Right lung (tissue), 10 donors: ENCODE data around the gene MYL3. TPM values are rescaled to one million over a fixed set of nuclear protein-coding genes. Genes with fewer than 3 reads are reported as not detected.
"Not testable (repeated sequence)": the region's sequence is repeated elsewhere in the genome, so short reads cannot be mapped to it uniquely, and the experiment has no call there.

Source experiments
- DNase-seq, 2 donors: peaks; one replicate each; pipeline ENCODE4 v3.0.0-alpha.2; 2013
- long read RNA-seq, 8 donors: transcript quantifications; one replicate each; lab custom pipeline, GENCODE V29; 2026
- polyA plus RNA-seq, 5 donors: library from polyadenylated mRNA; unstranded; fragments of 120-200 nt; gene quantifications; one replicate each; pipeline versions ENCODE4 v1.2.1 to v1.2.3, GENCODE V29; 2013; ENCODE audit warnings: inconsistent platforms in 1 of 5, low replicate concordance in 1 of 5; ENCODE audit not compliant: insufficient read length in 5 of 5, insufficient read depth in 1 of 5

The MYL3 gene
- 10 to 100 TPM in 3 of 5 donors, 1 to 10 TPM in 2; 7.3 to 25.7 (median 10.4) TPM for polyA plus RNA-seq
- long read RNA-seq, donor 1, partial matches to known transcripts, result 40 of 41 reads
- long read RNA-seq, donor 1, other reads (novel, unspliced or antisense), result 0 of 41 reads
- long read RNA-seq, donor 2, partial matches to known transcripts, result 65 of 65 reads
- long read RNA-seq, donor 2, other reads (novel, unspliced or antisense), result 0 of 65 reads
- long read RNA-seq, donor 3, transcript MYL3-201 (7 exons, 924 nt), result major isoform, 7 of 7 reads
- long read RNA-seq, donor 3, partial matches to known transcripts, result 0 of 7 reads
- long read RNA-seq, donor 3, other reads (novel, unspliced or antisense), result 0 of 7 reads
- long read RNA-seq, donor 4, partial matches to known transcripts, result 5 of 5 reads
- long read RNA-seq, donor 4, other reads (novel, unspliced or antisense), result 0 of 5 reads
- long read RNA-seq, donor 5, partial matches to known transcripts, result 36 of 37 reads
- long read RNA-seq, donor 5, other reads (novel, unspliced or antisense), result 0 of 37 reads
- long read RNA-seq, donor 6, partial matches to known transcripts, result 29 of 29 reads
- long read RNA-seq, donor 6, other reads (novel, unspliced or antisense), result 0 of 29 reads
- long read RNA-seq, donor 7, partial matches to known transcripts, result 91 of 91 reads
- long read RNA-seq, donor 7, other reads (novel, unspliced or antisense), result 0 of 91 reads
- long read RNA-seq, donor 8, partial matches to known transcripts, result 7 of 8 reads
- long read RNA-seq, donor 8, other reads (novel, unspliced or antisense), result 0 of 8 reads

DNA sequence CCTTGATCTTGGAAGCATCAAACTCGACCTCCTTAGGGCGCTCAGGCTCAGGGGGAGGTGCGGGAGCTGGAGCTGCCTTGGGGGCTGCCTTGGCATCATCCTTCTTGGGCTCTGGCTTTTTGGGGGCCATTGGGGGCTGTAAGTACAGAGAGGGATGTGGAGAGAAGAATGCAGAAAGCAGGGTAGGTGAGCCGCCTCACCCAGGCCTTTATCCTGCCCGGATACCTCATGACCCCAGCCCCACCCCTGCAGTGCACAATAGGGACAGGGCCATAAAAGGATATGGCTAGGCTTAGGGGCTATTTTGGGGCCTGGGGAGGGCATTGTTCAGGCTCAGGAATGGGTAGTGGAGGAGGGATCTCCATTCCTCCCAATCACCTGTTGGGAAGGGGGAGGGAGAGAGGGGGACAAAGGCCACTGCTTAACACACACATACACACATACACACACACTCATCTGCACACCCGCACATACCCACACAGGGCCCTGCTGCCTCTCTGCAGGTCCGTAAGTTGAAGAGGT, at the start of gene MYL3:
Gene MYL3 (minus strand): TSS at position 184 of the 522 bp plus-strand sequence. CDS start 54 bp downstream, at position 130.
- DNase-seq, result no peak

DNA sequence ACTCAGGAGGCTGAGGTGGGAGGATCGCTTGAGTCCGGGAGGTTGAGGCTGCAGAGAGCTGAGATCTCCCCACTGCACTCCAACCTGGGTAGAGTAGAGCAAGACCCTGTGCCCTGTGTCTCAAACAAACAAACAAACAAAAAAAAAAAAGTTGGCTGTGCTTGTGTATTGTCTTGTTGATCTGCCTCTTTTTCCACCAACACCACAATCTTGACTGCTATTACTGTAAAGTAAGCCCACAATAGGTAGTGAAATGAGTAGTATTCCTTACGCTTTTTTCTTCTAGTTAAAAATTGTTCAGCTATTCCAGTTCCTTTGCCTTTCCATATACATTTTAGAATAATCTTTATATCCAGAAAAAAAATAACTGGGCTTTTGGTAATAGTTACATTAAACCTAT, 49.7 kb upstream of the MYL3 start:
- DNase-seq, result no peak

DNA sequence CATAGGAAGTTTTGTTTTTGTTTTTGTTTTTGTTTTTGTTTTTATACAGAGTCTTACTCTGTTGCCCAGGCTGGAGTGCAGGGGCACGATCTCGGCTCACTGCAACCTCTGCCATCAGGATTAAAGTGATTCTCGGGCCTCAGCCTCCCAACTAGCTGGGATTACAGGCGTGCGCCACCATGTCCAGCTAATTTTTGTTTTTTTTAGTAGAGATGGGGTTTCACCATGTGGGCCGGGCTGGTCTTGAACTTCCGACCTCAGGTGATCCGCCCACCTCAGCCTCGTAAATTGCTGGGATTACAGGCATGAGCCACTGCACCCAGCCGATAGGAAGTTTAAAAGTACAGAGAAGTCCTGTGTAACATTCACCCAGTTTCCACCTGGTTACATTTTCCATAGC, 47.7 kb upstream of the MYL3 start:
- not testable (repeated sequence) for DNase-seq

DNA sequence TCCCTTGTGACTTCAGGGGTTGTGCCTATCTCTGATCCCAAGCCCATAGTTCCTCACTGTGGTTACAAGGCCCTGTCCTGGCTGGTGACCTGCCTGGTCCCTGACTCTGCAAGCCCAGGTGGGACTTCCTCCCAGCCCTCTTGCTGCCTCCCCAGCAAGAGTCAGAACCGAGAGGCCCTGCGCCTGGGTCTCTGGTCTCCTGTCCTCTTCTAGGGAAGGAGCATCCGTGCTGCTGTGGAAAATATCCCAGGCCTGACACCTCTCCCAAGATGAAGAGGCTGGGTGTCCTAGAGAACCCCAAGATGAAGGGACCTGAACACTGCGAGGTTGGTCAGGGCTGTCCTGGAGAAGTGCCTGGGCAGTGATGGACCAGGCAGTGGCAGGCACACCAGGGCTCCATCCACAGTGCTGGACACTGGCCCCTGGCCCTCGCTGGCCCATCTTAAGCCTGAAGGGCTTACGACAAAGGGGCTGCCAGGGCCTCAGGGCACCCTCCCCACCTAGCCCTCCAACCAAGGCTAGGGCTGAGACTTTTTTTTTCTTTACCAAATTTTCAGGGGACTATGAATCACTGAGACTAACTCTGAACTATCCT, 47.0 kb upstream of the MYL3 start:
- no peak for DNase-seq

DNA sequence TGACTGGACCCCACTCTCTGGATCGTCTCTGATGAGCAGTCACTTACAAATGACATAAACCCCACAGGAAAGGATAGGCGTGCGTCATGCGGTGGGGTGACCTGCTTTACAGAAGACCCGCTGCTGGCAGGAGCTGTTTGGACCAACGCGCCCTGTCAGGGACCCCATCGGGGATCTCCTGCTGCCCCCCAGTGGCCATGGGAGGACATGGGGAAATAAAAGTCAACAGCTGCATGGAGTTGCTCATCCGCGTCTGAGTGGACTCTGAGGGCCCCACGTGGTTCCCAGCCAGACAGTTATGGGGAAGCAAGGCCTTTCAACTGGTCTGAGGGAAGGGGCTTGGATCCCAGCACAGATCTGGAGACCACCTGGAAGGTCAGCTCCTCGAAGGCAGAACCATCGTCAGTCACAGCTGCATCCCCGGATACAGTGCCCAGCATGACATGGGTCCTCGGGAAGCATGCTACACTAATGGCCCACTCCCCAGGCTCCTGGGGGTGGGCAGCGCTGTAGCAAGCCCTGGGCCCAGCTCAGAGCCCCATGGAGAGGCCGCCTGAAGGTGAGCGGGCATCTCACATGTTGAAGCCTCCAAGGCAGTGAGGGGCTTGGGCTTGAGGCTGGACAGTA, 46.4 kb upstream of the MYL3 start:
- peak; percentile 73 to 83 for DNase-seq

DNA sequence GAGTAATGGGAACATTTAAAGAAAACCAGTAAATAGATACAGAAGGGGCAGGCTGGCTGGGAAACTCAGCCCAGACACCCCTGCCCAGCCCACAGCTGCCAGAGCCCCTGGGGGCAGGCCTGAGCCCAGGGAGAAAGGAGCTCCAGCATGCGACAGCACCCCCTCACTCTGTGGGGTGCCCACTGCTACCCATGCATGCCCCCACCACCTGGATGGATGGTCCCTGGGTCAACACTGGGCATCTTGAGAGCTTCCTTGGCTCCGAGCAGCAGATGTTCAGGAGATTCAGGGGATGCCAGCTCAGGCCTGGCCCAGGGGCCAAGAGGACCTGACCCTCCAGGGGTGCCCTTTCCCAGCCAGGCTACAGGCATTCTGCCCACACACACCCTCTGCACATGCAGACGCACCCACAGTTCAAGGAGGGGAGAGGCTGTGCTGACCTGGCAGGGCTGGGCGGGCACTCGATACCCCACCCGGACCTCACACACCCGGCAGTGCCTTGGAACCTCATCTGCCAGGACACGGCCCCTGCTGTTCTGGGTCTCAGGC, 45.8 kb upstream of the MYL3 start:
- no peak for DNase-seq

DNA sequence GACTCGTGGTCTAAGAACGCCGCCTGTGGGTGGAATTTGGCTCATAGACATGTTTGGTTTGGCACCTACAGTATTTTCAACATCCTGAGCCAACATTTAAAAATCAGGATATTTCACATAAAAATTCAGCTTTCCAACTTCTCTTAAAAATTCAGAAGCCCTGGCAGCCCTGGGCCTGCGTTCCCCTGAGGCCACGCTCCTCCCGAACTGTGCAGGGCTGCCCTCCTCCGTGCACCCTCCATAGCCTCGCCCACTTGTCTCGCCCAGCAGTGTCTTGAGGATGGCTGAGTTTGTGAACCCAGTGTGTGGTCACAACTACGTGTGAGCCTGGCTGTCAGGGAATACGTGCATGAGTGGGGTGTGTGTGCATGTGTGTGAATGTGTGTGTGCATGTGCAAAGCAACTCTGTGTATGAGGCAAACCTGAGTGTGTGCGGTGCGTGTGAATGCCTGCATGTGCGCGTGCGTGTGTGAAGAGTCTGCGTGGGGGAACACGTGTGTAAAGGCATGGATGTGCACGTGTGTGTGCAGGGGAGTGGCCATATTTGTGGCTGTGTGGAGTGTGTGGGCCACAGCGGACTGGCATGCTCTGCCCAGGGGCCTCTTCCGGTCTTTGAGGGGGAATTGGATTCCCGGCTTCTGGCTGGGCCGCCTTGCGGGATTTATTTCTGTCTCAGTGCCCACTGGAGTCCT, 45.2 kb upstream of the MYL3 start:
- no peak for DNase-seq

DNA sequence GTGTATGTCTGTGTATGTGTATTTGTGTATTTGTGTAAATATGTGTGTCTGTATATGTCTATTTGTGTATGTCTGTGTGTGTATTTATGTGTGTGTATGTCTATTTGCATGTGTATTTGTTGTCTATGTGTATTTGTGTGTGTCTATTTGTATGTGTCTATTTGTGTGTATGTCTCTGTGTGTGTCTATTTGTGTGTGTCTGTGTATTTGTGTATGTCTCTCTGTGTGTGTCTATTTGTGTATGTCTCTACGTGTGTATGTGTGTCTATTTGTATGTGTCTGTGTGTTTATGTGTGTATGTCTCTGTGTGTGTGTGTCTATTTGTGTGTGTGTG, 44.7 kb upstream of the MYL3 start:
- DNase-seq, result no peak

DNA sequence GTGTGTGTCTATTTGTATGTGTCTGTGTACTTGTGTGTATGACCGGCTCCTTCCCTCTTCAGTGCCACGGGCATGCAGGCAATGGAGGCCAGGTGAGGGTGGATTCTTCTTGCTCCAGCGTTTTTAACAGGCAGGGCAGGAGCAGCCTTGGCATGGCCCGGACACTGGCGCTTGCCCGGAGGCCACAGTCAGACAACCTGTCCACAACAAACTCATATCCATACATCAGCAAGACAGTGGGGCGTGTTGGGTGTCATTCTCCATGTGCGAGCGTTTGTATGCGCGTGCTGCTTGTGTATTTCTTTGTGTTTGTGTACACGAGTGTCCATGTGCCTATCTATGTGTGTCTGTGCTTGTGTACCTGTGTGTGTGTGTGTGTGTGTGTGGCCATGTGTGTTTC, 44.0 kb upstream of the MYL3 start:
- no peak for DNase-seq

DNA sequence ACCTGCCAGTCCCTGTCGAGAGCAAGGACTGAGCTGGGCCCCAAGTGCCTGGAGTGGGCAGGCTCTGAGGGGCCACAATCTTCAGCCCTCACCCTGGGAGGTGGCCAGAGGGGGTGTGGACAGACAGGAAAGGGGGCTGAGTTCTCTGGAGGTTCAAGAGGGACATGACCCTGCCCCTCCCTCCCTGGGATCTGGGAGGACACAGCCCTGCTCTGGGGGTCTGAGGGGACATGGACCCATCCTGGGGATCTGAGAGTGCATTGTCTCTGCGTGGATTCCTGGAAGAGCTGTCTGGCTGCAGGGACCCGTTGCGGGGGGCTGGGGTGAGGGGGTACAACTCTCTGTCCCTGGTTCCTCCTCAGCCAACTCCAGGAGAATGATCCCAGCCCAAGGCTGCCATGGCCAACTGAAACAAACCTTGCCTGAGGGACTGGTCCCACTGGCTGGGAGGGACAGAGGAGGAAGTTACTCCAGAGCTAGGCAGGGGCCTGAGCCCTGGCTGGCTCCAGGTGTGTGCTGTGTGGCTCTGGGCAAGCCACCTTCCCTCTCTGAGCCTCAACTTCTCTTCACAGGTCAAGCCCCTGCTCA, 43.3 kb upstream of the MYL3 start:
- no peak for DNase-seq

DNA sequence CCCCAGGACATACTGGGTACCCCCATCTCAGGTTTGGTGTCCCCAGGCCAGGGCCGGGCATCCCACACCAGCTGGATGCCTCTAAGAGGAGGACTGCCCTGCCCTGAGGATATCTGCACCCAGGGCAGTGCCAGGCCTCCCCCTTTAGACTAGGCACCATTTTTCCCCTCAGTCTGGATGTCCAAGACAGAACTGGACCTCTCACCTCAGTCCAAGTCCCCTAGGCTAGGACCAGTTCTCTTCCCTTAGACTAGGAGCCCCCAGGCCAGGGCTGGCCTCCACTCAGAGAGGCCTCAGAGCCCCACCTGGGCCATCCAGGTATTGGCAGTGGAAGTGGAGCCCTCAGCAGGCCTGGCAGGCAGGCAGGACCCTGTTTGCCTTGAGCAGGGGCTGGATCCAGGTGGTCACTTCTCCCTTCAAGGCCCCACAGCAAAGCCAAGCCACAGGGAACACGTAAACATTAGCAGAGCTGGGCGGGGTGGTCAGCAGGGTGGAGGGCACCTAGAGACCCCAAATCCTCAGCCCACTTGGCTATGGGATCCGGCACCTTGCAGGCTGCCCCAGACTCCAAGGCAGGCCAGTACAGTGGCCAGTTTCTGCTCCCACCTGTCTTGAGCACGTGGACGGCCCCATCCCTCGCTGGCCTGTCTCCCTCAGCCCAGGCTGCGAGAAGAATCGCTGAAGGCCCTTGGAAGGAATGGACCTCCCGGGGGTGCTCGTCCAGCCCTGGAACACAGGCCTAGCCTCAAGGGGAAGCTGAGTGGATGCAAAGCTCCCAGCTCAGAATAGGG, 42.6 kb upstream of the MYL3 start:
- DNase-seq, result no peak

DNA sequence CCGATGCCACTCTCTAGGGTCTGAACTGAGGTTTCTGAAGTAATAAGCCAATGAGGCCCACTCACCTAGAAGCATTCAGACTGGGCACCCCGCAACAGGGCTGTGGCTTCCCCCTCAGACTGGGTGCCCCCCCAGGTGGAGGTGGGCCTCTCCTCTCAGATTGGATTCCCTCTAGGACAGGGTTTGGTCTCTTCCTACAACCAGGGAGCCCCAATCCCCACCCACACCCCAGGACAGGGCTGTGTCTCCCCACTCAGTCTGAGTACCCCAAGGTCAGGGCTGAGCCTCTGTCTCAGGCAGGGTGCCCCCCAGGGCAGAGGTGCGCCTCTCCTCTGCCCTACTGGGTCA, 41.9 kb upstream of the MYL3 start:
- no peak for DNase-seq

DNA sequence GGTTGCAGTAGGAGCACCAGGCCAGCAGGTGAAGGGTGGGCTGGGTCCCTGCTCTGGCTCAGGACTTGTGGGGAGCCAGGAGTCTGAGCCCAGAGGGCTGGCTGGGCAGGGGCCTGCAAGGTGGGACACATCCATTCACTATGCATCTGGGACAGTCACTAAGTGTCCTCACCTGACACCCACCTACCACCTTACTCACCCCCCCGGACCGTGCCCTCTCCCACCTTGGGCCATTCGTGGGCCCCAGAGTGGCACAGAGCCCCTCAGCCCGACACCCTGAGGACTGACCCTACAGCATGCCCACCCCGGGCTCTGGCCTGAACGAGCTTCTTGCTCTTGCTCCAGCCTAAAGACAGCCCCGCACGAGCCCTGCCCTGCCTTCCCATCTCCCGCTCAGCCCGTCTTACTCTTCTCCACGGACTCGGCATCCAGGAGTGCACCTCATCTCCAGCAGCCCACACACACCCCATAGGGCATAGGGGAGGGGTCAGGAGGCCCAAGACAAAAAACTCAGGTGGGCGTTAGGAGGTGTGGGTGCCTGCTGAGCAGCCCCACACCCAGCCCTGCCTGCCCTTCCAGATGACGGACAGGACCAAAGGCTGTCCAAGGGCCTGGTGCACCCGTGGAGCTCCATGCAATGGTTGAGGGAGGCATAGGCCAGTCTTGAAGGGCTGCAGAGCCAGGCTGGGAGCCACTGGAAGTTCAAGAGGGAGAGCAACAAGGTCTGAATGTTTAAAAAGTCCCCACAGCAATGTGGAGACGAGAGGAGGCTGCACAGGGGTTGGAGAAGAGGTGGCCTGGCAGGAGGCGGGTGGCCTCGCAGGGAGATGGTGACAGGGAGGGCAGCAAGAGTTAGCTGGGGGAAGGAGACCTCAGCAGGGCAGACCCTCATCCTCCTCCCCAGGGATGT, 41.3 kb upstream of the MYL3 start:
- DNase-seq, result no peak

DNA sequence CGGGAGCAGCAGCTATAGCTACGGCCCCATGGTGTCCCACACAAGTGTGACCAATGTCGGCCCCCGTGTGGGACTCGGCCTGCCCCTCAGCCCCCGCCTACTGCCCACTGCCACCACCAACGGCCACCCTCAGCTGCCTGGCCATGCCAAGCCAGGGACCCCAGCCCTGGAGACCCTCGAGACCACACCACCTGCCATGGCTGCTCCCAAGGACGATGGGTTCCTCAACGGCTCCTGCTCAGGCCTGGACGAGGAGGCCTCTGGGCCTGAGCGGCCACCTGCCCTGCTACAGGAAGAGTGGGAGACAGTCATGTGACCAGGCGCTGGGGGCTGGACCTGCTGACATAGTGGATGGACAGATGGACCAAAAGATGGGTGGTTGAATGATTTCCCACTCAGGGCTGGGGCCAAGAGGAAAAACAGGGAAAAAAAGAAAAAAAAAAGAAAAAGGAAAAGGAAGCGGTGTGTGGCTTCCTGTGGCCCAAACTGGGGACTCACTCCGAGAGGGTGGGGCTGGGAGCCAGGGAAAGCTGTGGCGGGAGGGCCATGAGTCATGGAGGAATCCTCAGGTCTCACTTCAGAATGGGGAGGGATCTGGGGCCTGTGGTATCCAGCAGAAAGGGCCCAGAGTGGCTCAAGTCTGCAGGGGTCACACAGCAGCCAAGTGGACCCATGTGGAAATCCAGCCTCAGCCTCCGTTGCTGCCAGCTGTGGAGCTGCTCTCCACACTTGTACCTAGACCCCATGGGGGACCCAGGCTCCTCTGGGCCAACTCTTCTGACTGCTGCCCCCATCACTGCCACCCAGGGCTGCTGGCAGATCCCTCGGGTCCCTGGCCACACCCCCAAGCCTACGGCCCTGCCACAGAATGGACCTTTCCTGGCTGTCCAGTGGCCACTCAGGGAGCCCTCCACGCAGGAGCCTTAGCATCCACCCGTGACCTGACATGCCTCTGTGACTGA, 40.4 kb upstream of the MYL3 start:
- no peak for DNase-seq

DNA sequence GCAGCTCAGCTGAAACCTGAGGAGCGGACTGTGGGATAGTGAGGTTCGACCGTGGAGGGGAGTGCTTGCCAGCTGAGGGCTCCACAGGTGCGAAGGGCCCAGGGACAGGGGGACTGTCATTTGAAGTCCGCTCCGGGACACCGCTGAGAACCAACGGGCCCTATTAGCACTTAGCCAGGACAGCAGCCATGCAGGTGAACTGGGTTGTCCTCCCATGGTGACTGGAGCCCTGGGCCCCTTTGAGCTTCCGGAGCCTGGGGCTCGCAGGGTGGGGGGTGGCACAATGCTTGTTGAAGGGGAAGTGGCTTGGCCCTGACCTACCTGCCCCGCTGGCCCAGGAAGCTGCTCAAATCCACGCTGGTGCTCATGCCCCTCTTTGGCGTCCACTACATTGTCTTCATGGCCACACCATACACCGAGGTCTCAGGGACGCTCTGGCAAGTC, 39.0 kb upstream of the MYL3 start:
- DNase-seq, result no peak

DNA sequence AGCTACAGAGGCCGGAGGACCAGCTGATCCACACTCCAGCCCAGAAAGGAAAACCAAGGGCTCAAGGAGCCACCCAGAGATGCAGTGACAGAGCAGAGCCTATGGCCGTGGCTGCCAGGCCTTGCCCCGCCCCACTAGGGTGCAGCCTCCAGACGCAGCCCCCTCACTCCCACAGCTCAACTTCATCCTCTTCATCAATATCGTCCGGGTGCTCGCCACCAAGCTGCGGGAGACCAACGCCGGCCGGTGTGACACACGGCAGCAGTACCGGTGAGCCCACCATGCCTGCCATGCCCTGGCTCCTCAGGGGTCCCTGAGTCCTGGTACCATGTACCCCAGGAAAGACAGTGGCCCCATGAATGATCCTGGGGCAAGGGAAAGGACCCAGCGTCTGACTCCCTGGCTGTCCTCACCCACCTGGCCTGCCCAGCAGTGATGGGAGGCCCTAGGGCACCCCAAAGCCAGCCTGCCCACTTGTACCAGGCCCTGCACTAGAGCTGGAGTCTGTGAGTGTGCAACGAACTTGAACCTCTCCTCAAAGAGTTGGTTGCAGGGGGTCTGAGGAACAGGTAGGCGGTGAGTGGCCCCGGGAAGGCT, 38.4 kb upstream of the MYL3 start:
- no peak for DNase-seq

DNA sequence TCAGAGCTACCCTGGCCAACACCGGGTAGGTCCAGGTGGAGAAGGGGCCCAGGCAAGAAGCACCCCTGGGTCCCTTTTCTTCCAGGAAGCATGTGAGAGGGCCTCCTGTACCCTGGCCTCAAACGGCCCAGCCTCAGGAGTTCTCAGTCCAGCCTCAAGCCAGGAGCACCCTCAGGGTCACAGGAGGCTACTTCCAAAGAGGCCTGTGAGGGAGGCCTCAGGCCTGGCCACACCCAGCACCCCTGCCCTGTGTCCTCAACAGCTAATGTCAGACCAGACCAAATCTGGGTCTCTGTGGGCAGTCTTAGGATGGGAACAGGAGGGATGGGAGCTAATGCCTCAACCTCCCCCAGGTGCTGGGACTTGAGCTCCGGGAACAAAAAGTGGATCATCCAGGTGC, 37.8 kb upstream of the MYL3 start:
- DNase-seq, result no peak
